ENCODE measurements around the gene NT5M.

The NT5M gene

GRCh38 chr17:17348872-17349723 lies 45.9 kb downstream of the NT5M start:
- H3K9me3 Mint-ChIP-seq: no peaks in the 10 kb centered on the region
- no peak for DNase-seq
- H3K36me3 Mint-ChIP-seq (ENCODE audit: insufficient read depth): no peaks in the 10 kb centered on the region
- no peak for ATAC-seq (replicated peaks)
- no peaks in the 10 kb centered on the region for H3K4me1 Mint-ChIP-seq (ENCODE audit: low read depth in 2 of 2)
- peaks cover 0 to 15% of the 10 kb centered on the region in 2 donors for H3K27me3 Mint-ChIP-seq
- H3K27ac Mint-ChIP-seq: peak overlapping the region in 1 of 2 donors; percentile 23
- no peak overlapping the region for H3K4me3 Mint-ChIP-seq

DNA sequence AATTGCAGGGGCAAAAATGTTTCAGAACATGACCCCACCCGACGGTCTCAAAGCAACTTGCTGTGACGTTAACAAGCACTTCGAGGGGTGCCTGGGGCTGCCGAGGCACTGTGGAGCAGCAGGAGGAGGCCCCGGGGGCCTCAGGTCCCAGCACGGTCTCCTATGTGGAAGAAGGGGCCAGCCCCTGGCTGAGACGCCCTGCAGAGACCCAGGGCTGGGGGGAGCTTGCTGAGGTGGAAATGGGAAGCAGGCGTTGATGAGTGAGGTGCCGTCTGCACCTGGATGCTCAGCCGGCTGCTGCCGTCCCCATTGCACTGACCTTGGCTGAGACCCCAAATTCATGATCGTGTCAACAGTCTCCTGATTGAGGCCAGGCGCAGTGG lies 46.5 kb downstream of the NT5M start:
- Mint-ChIP-seq H3K27ac (no peak overlapping the region), H3K9me3 (no peaks in the 10 kb centered on the region), H3K4me3 (no peak overlapping the region), H3K27me3 (peaks cover 0 to 15% of the 10 kb centered on the region in 2 donors), H3K36me3 (ENCODE audit: insufficient read depth) (no peaks in the 10 kb centered on the region), H3K4me1 (ENCODE audit: low read depth in 2 of 2) (peaks cover 0 to under 1% of the 10 kb centered on the region in 2 donors)
- ATAC-seq (replicated peaks): no peak
- DNase-seq: no peak

DNA sequence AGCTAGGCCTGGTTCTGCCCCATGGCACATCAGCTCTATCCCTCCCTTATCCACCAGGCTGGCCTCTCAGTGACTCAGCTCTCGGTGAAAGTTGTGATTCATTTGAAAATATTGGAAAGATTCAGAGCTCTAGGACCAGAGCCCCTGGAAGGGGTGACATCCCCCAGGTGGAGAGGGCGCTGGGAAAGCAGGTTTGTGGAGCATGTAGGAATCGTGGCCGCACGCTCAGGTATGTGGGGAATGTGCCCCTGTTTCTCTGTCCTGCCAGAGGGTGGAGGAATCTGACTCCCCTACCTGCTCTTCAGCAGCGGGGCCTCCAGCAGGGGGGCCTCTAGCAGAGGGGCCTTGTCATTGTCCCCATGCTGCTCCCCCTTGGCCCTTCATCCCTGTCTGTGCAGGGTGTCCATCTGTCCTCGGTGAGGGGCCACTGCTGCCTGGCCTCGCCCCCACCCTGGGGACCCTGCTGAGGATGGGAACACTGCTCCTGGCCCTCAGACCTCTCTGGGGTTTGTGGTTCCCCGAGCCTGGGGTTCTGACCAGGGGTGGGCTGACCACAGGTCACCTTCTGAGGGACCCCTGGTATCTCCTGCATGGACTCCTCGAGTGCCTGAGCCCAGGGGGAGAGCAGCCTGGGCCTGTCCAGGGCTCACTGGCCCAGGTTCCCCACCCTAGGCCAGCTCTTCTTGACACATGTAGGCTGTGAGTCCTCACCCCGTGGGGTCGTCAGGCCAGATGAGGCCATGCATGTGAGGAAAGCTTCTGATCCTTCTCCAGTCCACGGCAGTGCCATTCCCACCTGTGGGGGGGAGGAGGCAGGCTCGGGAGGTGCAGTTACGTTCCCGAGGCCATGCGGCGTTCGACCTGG lies 47.5 kb downstream of the NT5M start:
- Mint-ChIP-seq H3K27me3 (peaks cover 0 to 15% of the 10 kb centered on the region in 2 donors), H3K36me3 (ENCODE audit: insufficient read depth) (no peaks in the 10 kb centered on the region), H3K9me3 (no peaks in the 10 kb centered on the region), H3K27ac (no peak overlapping the region), H3K4me1 (ENCODE audit: low read depth in 2 of 2) (peaks cover 0 to 5% of the 10 kb centered on the region in 2 donors), H3K4me3 (no peak overlapping the region)
- ATAC-seq (replicated peaks) (no peak), DNase-seq (no peak)

DNA sequence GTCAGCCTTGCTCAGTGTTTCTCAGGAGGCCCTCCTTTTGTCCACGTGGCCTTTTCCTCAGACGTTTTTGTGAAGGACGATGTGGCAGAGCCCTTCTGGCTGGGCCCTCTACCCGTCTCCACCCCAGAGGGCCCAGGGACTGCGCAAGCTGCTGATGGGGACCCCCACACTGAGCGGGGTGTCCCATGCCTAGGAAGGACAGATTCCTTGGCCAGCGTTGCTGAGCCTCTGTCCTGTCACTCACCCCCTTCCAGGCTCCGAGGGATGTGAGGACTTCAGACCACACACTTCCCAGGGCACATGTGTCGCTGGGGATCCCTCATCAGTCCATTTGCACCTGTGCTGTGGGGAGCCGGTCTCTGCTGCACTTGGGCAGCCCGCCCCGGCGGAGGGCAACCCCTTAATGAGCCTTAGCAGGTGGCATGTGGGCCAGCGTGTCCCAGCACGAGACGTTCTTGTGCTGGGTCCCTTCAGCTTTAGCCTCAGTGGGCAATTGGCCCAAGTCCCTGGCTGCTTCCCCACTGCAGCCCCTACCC lies 48.3 kb downstream of the NT5M start:
- Mint-ChIP-seq H3K9me3 (no peaks in the 10 kb centered on the region), H3K4me1 (ENCODE audit: low read depth in 2 of 2) (peaks cover 0 to 5% of the 10 kb centered on the region in 2 donors), H3K27ac (no peak overlapping the region), H3K27me3 (peaks cover 0 to 15% of the 10 kb centered on the region in 2 donors), H3K36me3 (ENCODE audit: insufficient read depth) (no peaks in the 10 kb centered on the region), H3K4me3 (no peak overlapping the region)
- ATAC-seq (replicated peaks) (no peak), DNase-seq (no peak)

- Mint-ChIP-seq H3K27me3 (peaks cover 0 to 15% of the 10 kb centered on the region in 2 donors), H3K4me1 (ENCODE audit: low read depth in 2 of 2) (peaks cover 0 to 5% of the 10 kb centered on the region in 2 donors), H3K36me3 (ENCODE audit: insufficient read depth) (no peaks in the 10 kb centered on the region), H3K27ac (no peak overlapping the region), H3K9me3 (no peaks in the 10 kb centered on the region), H3K4me3 (no peak overlapping the region)
- no peak for DNase-seq
- ATAC-seq (replicated peaks): no peak
Observed at GRCh38 chr17:17351901-17352781, 49.0 kb downstream of the NT5M start.

DNA sequence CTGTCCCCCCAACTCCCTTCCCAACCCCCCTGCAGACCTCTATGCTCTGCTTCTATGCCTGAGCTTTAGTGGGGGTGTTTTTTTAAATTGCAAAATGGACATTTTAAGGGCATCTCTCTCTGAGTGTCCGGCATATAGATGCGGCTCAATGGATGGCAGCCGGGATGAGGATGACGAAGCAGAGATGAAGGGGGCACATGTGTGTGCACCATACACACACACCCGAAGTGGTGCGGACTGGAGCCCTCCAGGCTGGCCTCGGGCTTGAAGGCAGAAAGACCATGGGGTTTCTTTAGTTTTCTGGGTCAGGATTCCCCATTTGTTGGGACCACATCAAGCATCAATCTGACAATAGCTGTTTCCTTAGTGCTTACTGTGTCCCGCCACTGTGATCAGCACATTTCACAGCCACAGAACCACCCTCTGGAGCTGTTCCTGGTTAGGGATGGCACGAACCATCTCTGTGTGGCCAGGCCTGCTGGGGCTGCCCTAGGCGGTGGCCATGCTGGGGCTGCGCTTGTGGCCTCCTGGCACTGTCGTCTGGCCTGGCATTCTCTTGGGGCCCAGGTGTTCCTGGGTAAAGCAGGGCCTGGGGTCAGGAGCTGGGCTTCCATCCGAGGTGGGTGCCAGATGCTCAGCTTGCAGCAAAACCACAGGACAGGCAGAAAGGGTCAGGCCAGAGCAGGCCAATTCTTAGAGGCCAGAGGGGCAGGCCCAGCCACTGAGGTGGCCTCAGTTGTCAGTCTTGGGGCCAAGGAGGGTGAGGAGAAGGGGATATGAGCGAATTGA lies 49.9 kb downstream of the NT5M start:
- DNase-seq (no peak), ATAC-seq (replicated peaks) (no peak)
- no peak overlapping the region for H3K4me3 Mint-ChIP-seq
- H3K27ac Mint-ChIP-seq: no peak overlapping the region
- no peaks in the 10 kb centered on the region for H3K36me3 Mint-ChIP-seq (ENCODE audit: insufficient read depth)
- H3K27me3 Mint-ChIP-seq: peaks cover 0 to 15% of the 10 kb centered on the region in 2 donors
- H3K9me3 Mint-ChIP-seq: no peaks in the 10 kb centered on the region
- peaks cover 0 to 5% of the 10 kb centered on the region in 2 donors for H3K4me1 Mint-ChIP-seq (ENCODE audit: low read depth in 2 of 2)

GRCh38 chr17:17353625-17354484 lies 50.7 kb downstream of the NT5M start:
- H3K4me3 Mint-ChIP-seq: no peak overlapping the region
- H3K9me3 Mint-ChIP-seq: no peaks in the 10 kb centered on the region
- peaks cover 0 to 15% of the 10 kb centered on the region in 2 donors for H3K27me3 Mint-ChIP-seq
- DNase-seq (no peak), ATAC-seq (replicated peaks) (no peak)
- no peak overlapping the region for H3K27ac Mint-ChIP-seq
- peaks cover 0 to 5% of the 10 kb centered on the region in 2 donors for H3K4me1 Mint-ChIP-seq (ENCODE audit: low read depth in 2 of 2)
- no peaks in the 10 kb centered on the region for H3K36me3 Mint-ChIP-seq (ENCODE audit: insufficient read depth)

GRCh38 chr17:17354560-17355349 lies 51.6 kb downstream of the NT5M start:
- no peaks in the 10 kb centered on the region for H3K9me3 Mint-ChIP-seq
- DNase-seq: peak; percentile 75 to 79 (median 78)
- H3K27ac Mint-ChIP-seq: no peak overlapping the region
- H3K4me1 Mint-ChIP-seq (ENCODE audit: low read depth in 2 of 2): peaks cover 0 to 5% of the 10 kb centered on the region in 2 donors
- ATAC-seq (replicated peaks): peak; percentile 76
- H3K4me3 Mint-ChIP-seq: no peak overlapping the region
- no peaks in the 10 kb centered on the region for H3K36me3 Mint-ChIP-seq (ENCODE audit: insufficient read depth)
- H3K27me3 Mint-ChIP-seq: peaks cover 0 to 15% of the 10 kb centered on the region in 2 donors

- Mint-ChIP-seq H3K4me1 (ENCODE audit: low read depth in 2 of 2) (peaks cover 0 to 5% of the 10 kb centered on the region in 2 donors), H3K36me3 (ENCODE audit: insufficient read depth) (no peaks in the 10 kb centered on the region), H3K4me3 (no peak overlapping the region), H3K9me3 (no peaks in the 10 kb centered on the region), H3K27ac (no peak overlapping the region), H3K27me3 (peaks cover 0 to 15% of the 10 kb centered on the region in 2 donors)
- DNase-seq: no peak
- no peak for ATAC-seq (replicated peaks)
Observed at GRCh38 chr17:17355426-17355825, 52.3 kb downstream of the NT5M start.

DNA sequence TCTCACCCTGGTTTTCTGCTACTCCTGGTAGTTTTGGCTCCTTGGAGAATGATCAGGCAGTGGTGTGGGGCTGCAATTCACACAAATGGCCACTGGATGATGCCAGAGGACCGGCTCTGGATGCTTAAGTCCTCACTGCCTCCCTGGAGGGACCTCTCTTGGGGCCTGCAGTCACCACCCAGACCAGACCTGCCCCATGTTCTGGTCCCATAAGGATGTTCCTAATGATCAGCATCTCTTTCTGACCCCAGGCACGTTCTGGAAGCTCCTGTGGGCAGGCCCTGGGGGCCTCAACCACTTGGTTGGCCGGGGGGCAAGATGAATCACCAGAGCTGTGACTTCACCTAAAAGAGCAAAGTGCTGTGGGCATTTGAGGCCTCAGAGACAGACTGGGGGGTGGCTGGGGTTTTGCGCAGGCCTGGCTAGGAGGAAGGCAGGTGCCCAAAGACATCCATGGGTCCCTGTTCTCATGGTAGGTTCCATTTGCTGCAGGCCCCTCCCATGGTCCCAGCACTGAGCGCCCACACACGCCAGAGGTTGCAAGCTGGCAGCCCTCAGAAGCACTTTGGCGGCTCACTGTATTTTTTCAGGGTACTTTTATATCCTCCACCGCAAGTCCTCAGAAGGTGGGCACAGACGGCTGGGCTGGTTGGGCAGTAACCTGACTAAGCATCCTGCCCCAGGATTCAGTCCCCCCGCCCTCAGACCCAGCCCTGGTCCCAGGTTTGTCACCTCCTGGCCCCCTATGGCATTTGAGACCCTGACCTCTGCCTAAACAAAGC lies 53.2 kb downstream of the NT5M start:
- peaks cover 0 to 15% of the 10 kb centered on the region in 2 donors for H3K27me3 Mint-ChIP-seq
- H3K4me1 Mint-ChIP-seq (ENCODE audit: low read depth in 2 of 2): peaks cover 0 to 5% of the 10 kb centered on the region in 2 donors
- H3K4me3 Mint-ChIP-seq: no peak overlapping the region
- no peaks in the 10 kb centered on the region for H3K9me3 Mint-ChIP-seq
- H3K36me3 Mint-ChIP-seq (ENCODE audit: insufficient read depth): no peaks in the 10 kb centered on the region
- ATAC-seq (replicated peaks): peak; percentile 85
- H3K27ac Mint-ChIP-seq: peak overlapping the region in 1 of 2 donors; percentile 46
- peak; percentile 61 to 79 (median 69) for DNase-seq
